NCI-H748 (cell line): Measurements from ENCODE around the gene FBXO15.

ENCODE experiments used
- DNase-seq: peaks from one replicate; lab custom pipeline; 2025; ENCODE audit not compliant: unreplicated experiment; lab: John Stamatoyannopoulos, UW

Gene FBXO15

GRCh38 chr18:74063557-74063956, 84.1 kb downstream of the FBXO15 start:
- DNase-seq, result peak; percentile 37

- DNase-seq, result no peak
Observed at GRCh38 chr18:74063023-74063422, 84.6 kb downstream of the FBXO15 start.

GRCh38 chr18:74062037-74062436, 85.6 kb downstream of the FBXO15 start:
- no peak for DNase-seq

- DNase-seq, result peak; percentile 64
Observed at GRCh38 chr18:74060579-74060978, 87.1 kb downstream of the FBXO15 start.

GRCh38 chr18:74050807-74051206, 96.8 kb downstream of the FBXO15 start:
- peak; percentile 40 for DNase-seq

GRCh38 chr18:74040459-74041332, 106.9 kb downstream of the FBXO15 start:
- peak; percentile 52 for DNase-seq

GRCh38 chr18:74040008-74040407, 107.6 kb downstream of the FBXO15 start:
- no peak for DNase-seq

GRCh38 chr18:74029161-74029560, 118.5 kb downstream of the FBXO15 start:
- DNase-seq, result no peak
